ENCODE measurements around the gene MOB1B.
"Not testable (repeated sequence)": the region's sequence is repeated elsewhere in the genome, so short reads cannot be mapped to it uniquely, and the experiment has no call there.

- TF ChIP-seq CTCF, POLR2AphosphoS5 (IDR thresholded peaks at IDR 0.05): not testable (repeated sequence)
Observed at GRCh38 chr4:71017391-71017790, 115.2 kb downstream of the MOB1B start.

Data from upper lobe of left lung (tissue), 4 donors.